Heart left ventricle (tissue), 16 donors: ENCODE results near the gene SLX4IP. TPM values are rescaled to one million over a fixed set of nuclear protein-coding genes. Genes with fewer than 3 reads are reported as not detected.
A peak's percentile ranks its signal among the peaks of the same experiment; 100 is the strongest.

Experiments
- ATAC-seq, 4 donors: fragments of 200-7000 bp; cut with Tn5 transposase; one replicate each; pipeline ENCODE4 v1.9.1; 2020 to 2022; ENCODE audit warnings: moderate library complexity in 4 of 4, mild to moderate bottlenecking in 3 of 4, moderate number of reproducible peaks in 1 of 4
- DNase-seq, 5 donors: peaks; one replicate each; pipeline ENCODE4 v3.0.0-alpha.2; 2020
- H3K27ac ChIP-seq, 12 donors: fragments of 200-600 bp; sonication (generic) in 4 of 12; one replicate each; pipeline versions ENCODE4 v1.5.0 to v1.8.0; 2016 to 2022; ENCODE audit warnings: mild to moderate bottlenecking in 2 of 12
- H3K27me3 ChIP-seq, 9 donors: fragments of 200-600 bp; sonication (generic) in 2 of 9; one replicate each; pipeline versions ENCODE4 v1.5.1 to v1.8.0; 2016 to 2022; ENCODE audit warnings: mild to moderate bottlenecking in 3 of 9
- H3K36me3 ChIP-seq, 9 donors: fragments of 200-600 bp; sonication (generic) in 2 of 9; one replicate each; pipeline versions ENCODE4 v1.5.0 to v1.8.0; 2018 to 2022; ENCODE audit warnings: mild to moderate bottlenecking in 2 of 9
- H3K4me1 ChIP-seq, 12 donors: fragments of 200-600 bp; sonication (generic) in 4 of 12; one replicate each; pipeline versions ENCODE4 v1.5.0 to v1.8.0; 2016 to 2022; ENCODE audit warnings: mild to moderate bottlenecking in 3 of 12
- H3K4me3 ChIP-seq, 12 donors: fragments of 200-600 bp; sonication (generic) in 4 of 12; one replicate each; pipeline versions ENCODE4 v1.5.0 to v1.8.0; 2017 to 2022; ENCODE audit warnings: mild to moderate bottlenecking in 9 of 12, moderate library complexity in 4 of 12
- H3K9me3 ChIP-seq, 12 donors: fragments of 200-600 bp; sonication (generic) in 4 of 12; one replicate each; pipeline versions ENCODE4 v1.5.0 to v1.8.0; 2016 to 2022; ENCODE audit warnings: mild to moderate bottlenecking in 1 of 12
- CTCF ChIP-seq, 12 donors: fragments of 200-600 bp; sonication (generic) in 4 of 12; IDR thresholded peaks; one replicate each; pipeline versions ENCODE4 v1.5.0 to v1.8.0; 2018 to 2022; ENCODE audit warnings: antibody characterized with exemption in 12 of 12, mild to moderate bottlenecking in 5 of 12
- POLR2A ChIP-seq, 2 donors: fragments of 450-650 bp; IDR thresholded peaks; one replicate each; pipeline ENCODE4 v1.6.1; 2017; ENCODE audit warnings: antibody characterized with exemption in 2 of 2, mild to moderate bottlenecking in 2 of 2, moderate library complexity in 2 of 2
- WGBS, 4 donors: extraction: QIAGEN DNeasy Blood & Tissue Kit in 2 of 4; methylation state at CpG; one replicate each; pipeline versions ENCODE4 v1.1.5 to v1.1.7; 2013 to 2018; 5-methylcytosine and 5-hydroxymethylcytosine counted together
- intact Hi-C, 10 donors: fragments of 100-400 bp; cut with DNase I; formaldehyde crosslinking; loops; one replicate each; pipeline versions ENCODE4 v1.11.1 to v1.14.2; 2022
- polyA plus RNA-seq, 2 donors: library from polyadenylated mRNA; stranded (reverse); fragments of 200-250 nt; gene quantifications; one replicate each; pipeline ENCODE4 v1.2.3, GENCODE V29; 2013
- total RNA-seq, 9 donors: library from RNA; depleted of rRNA in 2 of 9; stranded (reverse); fragments of >200 nt in 2 of 9; fragmentation: NEBNext Ultra II Directional in 3 of 9; extraction: Animal tissue kit (Norgen Biotek cat#: 25700) in 3 of 9; gene quantifications; one replicate each; pipeline versions ENCODE4 v1.1.0 to v1.2.4, GENCODE V29; 2016 to 2023
- donor health status: ischemic (EF 13 %, LVEDD 7.1; RV severe dilation, severe dysfunction).
- donor health status: healthy with polysubstance abuse.
- donor health status: DM: no; HTN: yes; CAD: no.
- donor health status: DM: no; HTN: no; CAD: no.
- donor health status: ischemic (EF 25% LVEDD 6.9; RV normal size, moderate dysfunction).
- donor health status: ischemic (EF 25% LVEDD 5.7; RV mildly dilated, moderate dysfunction).
- donor health status: healthy.
- donor health status: DM: yes; HTN: yes; CAD: no.
- donor health status: ischemic (EF 35%, LVEDD 5.7; RV mildly dilated, moderate dysfunction).
- donor health status: nonischemic (EF 11% LVEDD 7.7; RV severe dilation, severe dysfunction).
- donor health status: DM: yes; HTN: yes; CAD: no.
- donor health status: PGD.
- donor health status: ischemic (EF 29% LVEDD 5.4; RV normal size, mild dysfunction).
- donor health status: nonischemic (EF 23%, LVEDD 6.1; RV moderate dilation, normal function).

Gene SLX4IP
- total and polyA plus RNA-seq, 11 donors: 1.1 to 4.3 (median 2.4) TPM

GRCh38 chr20:10530883-10531282, 95.8 kb downstream of the SLX4IP start:
- H3K36me3 ChIP-seq: no peaks in the 10 kb centered on the region
- no peak for ATAC-seq
- intact Hi-C loops: loop anchor here in 1 of 10 donors (10.0 kb wide), 1 partner anchor 56 kb away; no protein-coding TSS in a partner anchor

GRCh38 chr20:10531848-10532247, 96.7 kb downstream of the SLX4IP start:
- intact Hi-C loops: loop anchor here in 1 of 10 donors (10.0 kb wide), 1 partner anchor 57 kb away; no protein-coding TSS in a partner anchor
- Histone ChIP-seq H3K4me3 (no peak overlapping the region), H3K4me1 (no peaks in the 10 kb centered on the region), H3K27ac (no peak overlapping the region), H3K9me3 (no peaks in the 10 kb centered on the region), H3K36me3 (no peaks in the 10 kb centered on the region), H3K27me3 (no peaks in the 10 kb centered on the region)
- WGBS, 4 donors: 85 to 91% (median 88%) methylated on average over 3 of the region's 3 CpGs
- TF ChIP-seq POLR2A (IDR thresholded peaks at IDR 0.05) (no peak), CTCF (IDR thresholded peaks at IDR 0.05) (no peak)
- no peak for ATAC-seq
- no peak for DNase-seq

More at GRCh38 chr20:10530883-10531282, 95.8 kb downstream of the SLX4IP start:
- Histone ChIP-seq H3K9me3 (no peaks in the 10 kb centered on the region), H3K4me3 (no peak overlapping the region), H3K27ac (no peak overlapping the region), H3K4me1 (no peaks in the 10 kb centered on the region), H3K27me3 (no peaks in the 10 kb centered on the region)
- TF ChIP-seq CTCF (IDR thresholded peaks at IDR 0.05): no peak
- TF ChIP-seq POLR2A (IDR thresholded peaks at IDR 0.05): no peak
- no peak for DNase-seq
- 92 to 100% (median 95%) methylated on average over 2 of the region's 2 CpGs for WGBS, 4 donors

GRCh38 chr20:10532361-10532760, 97.3 kb downstream of the SLX4IP start:
- TF ChIP-seq CTCF (IDR thresholded peaks at IDR 0.05): no peak
- TF ChIP-seq POLR2A (IDR thresholded peaks at IDR 0.05): no peak
- 73 to 86% (median 83%) methylated on average over 3 of the region's 3 CpGs for WGBS, 4 donors
- no peaks in the 10 kb centered on the region for H3K9me3 ChIP-seq
- H3K27me3 ChIP-seq: no peaks in the 10 kb centered on the region
- DNase-seq (no peak), ATAC-seq (no peak)
- no peaks in the 10 kb centered on the region for H3K36me3 ChIP-seq
- intact Hi-C loops: loop anchor here in 1 of 10 donors (10.0 kb wide), 1 partner anchor 58 kb away; no protein-coding TSS in a partner anchor
- H3K4me1 ChIP-seq: no peaks in the 10 kb centered on the region
- no peak overlapping the region for H3K4me3 ChIP-seq
- H3K27ac ChIP-seq: no peak overlapping the region

- Histone ChIP-seq H3K36me3 (no peaks in the 10 kb centered on the region), H3K4me1 (peaks cover 0 to 15% (median 5%) of the 10 kb centered on the region in 12 donors), H3K9me3 (no peaks in the 10 kb centered on the region), H3K4me3 (no peak overlapping the region), H3K27ac (no peak overlapping the region), H3K27me3 (no peaks in the 10 kb centered on the region)
- TF ChIP-seq POLR2A (IDR thresholded peaks at IDR 0.05) (no peak), CTCF (IDR thresholded peaks at IDR 0.05) (peak in 6 of 12 donors; percentile 15 to 39 (median 36))
- 46 to 54% (median 53%) methylated on average over 4 of the region's 4 CpGs for WGBS, 4 donors
- intact Hi-C loops: loop anchor here in 1 of 10 donors (10.0 kb wide), 1 partner anchor 62 kb away; no protein-coding TSS in a partner anchor
- ATAC-seq: no peak
- no peak for DNase-seq
Measured at GRCh38 chr20:10536531-10536930, 101.4 kb downstream of the SLX4IP start.
